ENCODE results near the gene VWF.

DNA sequence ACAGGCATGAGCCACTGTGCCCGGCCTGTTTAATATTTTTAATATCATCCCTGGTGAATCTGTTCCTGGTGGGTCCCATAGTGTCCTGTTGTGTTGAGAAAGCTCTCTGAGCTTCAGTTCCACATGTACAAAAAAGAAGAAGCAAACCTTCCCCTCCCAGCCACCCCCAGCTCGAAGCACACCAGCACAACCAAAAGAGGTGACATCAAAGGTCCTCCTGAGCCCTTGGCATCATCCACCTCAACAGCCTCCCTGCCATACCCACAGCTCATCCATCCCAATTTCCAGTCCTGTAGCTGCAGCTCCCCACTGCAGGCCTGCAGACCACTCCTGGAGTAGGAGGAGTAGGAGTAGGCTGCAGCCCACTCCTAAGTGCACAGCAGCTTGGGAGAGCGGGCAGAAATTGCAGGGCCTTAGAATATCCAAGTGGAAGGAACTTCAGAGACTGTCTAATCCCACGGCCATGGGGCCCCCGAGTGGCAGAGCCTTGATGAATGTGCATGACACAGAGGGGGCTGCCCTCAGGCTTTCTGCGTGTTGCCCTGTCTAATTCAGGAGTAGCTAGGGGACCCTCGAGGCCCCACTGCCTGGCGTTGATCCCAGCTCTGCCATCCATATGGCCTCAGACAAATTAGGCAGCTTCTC is 39.1 kb upstream of the VWF start:
- no peak for TF ChIP-seq CTCF (IDR thresholded peaks at IDR 0.05; ENCODE audit: extremely low read depth in 1 of 2, insufficient read depth in 1 of 2, low read depth in 1 of 2, low read length in 2 of 2)
- no peak for TF ChIP-seq EZH2 (IDR thresholded peaks at IDR 0.05; ENCODE audit: borderline replicate concordance, low read depth, low read length, severe bottlenecking)
- no peak for TF ChIP-seq POLR2A (IDR thresholded peaks at IDR 0.05; ENCODE audit: low read depth, low read length)
- TF ChIP-seq POLR2AphosphoS5 (IDR thresholded peaks at IDR 0.05; ENCODE audit: insufficient read depth, low read depth, low read length), result no peak
- no peak for TF ChIP-seq MAX (IDR thresholded peaks at IDR 0.05; ENCODE audit: insufficient read depth, insufficient read length)
- no peak for TF ChIP-seq GATA2 (IDR thresholded peaks at IDR 0.05; ENCODE audit: insufficient read depth, insufficient read length, low read depth, low read length)
- TF ChIP-seq JUN (IDR thresholded peaks at IDR 0.05; ENCODE audit: borderline replicate concordance, insufficient read depth, insufficient read length, low read depth), result no peak
- no peak for TF ChIP-seq FOS (IDR thresholded peaks at IDR 0.05; ENCODE audit: borderline replicate concordance, insufficient read depth, low read length)

Data from endothelial cell of umbilical vein (primary cell).